ENCODE results near the gene SPAG17.

DNA sequence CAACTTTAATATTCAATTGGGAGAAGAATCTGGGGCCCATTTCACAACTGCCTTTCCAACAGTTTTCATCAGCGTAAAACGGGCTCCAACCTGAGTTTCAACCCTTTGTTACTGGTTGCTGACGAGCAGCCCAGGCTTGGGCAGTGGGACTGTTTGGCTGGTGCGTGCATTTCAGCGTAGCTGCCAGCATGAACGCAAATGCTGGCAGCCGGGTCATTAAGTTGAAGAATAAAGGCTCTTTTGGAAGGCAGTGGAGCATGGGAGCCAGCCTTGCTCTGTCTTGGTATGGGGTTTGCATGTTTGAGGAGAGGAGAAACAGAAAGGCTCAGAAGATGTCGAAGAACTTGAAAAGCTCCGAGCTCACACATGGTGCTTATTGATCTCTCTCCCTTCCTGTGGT is 214.8 kb downstream of the SPAG17 start:
- TF ChIP-seq CTCF (conservative IDR thresholded peaks at IDR 0.05 in 1 of 2, IDR thresholded peaks at IDR 0.05 in 1 of 2; ENCODE audit: low read depth in 1 of 2, low read length in 2 of 2) (no peak), EZH2 (IDR thresholded peaks at IDR 0.05; ENCODE audit: low read length, missing control alignments) (no peak)
